GM13977 (cell line): ENCODE data around the gene SLC4A8.

Experiments
- DNase-seq: peaks from one replicate; pipeline ENCODE4 v3.0.0; 2012; ENCODE audit warnings: low spot score
- CTCF ChIP-seq: IDR thresholded peaks from 2 replicates; pipeline ENCODE4 v1.5.1; 2012; ENCODE audit warnings: mild to moderate bottlenecking, control low read depth; ENCODE audit not compliant: insufficient read depth; ENCODE audit errors: extremely low read depth, missing control alignments
- in situ Hi-C: fragments of 300-500 bp; cut with MboI; formaldehyde crosslinking; loops from one replicate; pipeline ENCODE4 v1.12.0; 2022; ENCODE audit warnings: low sequenced_read_pairs, low pct_unique_long_range_greater_than_20kb, mixed read lengths, inconsistent platforms; ENCODE audit not compliant: unreplicated experiment

The SLC4A8 gene

GRCh38 chr12:51382173-51382572 is 42.5 kb upstream of the SLC4A8 start:
- no peak for DNase-seq
- TF ChIP-seq CTCF = no peak
- in situ Hi-C loops = no loop called here

GRCh38 chr12:51383269-51383905 is 41.2 kb upstream of the SLC4A8 start:
- in situ Hi-C loops = no loop called here
- DNase-seq = no peak
- TF ChIP-seq CTCF = no peak

DNA sequence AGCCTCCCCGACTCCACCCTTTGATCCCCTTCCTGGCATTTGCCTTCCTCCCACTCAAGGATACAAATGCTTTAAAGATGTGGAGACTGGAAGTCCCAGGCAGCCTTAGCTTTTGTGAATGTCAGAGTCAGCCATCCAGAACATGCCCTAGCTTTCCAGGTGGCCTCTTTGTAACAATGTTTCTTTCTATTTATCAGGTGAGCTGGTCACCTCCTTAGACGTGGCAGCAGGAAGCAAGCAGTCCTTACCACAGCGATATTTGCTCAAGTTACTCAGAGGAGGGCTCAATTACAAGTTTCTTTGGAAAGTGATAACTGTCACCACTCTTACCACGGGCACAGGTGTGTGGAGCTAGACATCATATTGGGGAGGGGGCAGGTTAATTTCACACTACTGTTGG is 38.3 kb upstream of the SLC4A8 start:
- in situ Hi-C loops = no loop called here
- no peak for DNase-seq
- no peak for TF ChIP-seq CTCF

DNA sequence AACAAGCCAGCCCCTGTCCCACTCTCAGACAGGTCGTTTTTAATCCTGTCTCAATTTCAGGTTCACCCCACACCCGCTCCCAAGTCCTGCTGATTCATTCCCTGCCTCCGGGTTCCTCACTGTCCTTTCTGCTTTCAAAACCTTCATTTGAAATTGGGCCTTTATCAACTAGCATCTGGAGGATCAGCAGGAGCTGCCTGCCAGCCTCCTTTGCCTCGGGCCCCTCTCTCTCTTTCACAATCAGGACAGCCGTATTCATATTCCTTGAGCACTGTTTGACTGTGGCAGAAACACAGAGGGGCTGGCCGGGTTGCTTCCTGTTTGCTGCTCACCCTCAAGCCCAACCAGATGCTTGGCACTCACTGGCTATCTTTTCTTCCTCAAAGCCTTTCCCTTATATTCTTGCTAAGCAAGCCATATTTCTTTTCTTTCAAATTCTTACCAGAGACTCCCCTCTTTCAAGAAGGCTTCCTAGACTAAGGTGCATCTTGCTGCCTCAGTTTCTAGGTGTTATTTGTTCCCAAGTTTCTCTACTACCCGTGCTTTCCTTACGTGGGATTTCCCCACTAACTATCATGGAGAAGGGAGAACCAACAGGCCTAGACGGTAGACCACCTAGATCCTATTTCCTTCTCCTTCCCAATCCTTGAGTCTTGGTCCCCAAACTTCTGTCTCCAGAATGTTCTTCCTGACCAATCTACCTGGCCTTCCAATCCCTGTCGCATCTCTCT is 36.4 kb upstream of the SLC4A8 start:
- in situ Hi-C loops = no loop called here
- DNase-seq = no peak
- TF ChIP-seq CTCF = no peak

DNA sequence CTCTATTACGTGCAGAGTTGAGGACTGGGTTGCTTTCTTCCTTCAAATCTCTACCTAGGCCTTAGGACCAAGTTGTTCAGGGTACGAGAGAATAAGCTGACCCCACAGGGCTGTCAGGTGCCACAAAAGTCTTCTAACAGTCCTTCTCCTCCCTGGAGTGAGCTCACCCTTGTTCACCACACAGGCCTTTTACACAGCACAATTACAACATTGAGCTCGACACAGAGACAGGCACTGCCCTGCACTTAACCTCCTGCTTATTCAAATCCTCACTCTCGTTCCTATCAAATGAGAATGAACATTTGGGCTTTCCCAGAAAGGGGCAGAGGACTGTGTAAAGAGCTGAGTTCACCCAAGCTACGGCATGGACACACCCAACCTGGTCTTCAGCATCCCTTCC is 35.8 kb upstream of the SLC4A8 start:
- in situ Hi-C loops = no loop called here
- no peak for TF ChIP-seq CTCF
- DNase-seq = no peak

DNA sequence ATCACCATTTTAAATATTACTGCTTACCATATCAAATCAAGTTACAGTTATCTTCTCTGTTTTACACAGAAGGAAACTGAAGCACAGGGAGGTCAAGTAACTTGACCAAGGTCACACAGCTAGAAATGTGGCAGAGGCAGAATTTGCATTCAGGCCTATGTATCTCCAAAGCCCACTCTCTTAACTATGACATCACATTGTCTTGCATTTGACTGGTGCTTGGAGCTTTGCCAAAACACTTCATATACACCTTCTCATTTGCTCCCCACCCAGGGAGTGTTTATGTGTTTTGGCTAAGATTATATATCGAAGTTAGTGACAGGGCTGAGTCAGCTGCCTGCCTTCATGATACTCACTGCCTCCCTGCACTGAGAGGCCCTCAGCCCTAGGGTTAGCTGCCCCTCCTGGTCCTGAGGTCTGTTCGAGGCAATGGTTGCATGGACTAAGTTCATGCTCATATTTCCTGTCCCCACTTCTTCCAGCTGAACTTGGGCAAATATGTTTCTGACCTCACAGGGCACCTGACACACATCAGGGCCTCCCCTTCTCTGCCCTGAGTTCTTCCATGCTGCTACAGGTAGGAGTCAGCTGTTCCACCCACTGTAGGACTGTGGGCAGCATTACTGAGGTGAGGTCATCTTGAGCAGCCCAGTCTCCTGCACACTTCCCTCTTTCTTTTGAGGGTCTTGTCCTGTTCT is 35.2 kb upstream of the SLC4A8 start:
- no peak for TF ChIP-seq CTCF
- DNase-seq = no peak
- in situ Hi-C loops = no loop called here
